ENCODE measurements around the gene RNF150.
"Not testable (repeated sequence)": the region's sequence is repeated elsewhere in the genome, so short reads cannot be mapped to it uniquely, and the experiment has no call there.

RNF150 gene

GRCh38 chr4:141074098-141074878 is 59.0 kb downstream of the RNF150 start:
- DNase-seq: no peak

GRCh38 chr4:141066690-141067089 is 66.6 kb downstream of the RNF150 start:
- DNase-seq: no peak

- no peak for DNase-seq
Measured at GRCh38 chr4:141065872-141066271, 67.4 kb downstream of the RNF150 start.

GRCh38 chr4:141062651-141063050 is 70.6 kb downstream of the RNF150 start:
- no peak for DNase-seq

- DNase-seq: no peak
Measured at GRCh38 chr4:141058591-141059512, 74.4 kb downstream of the RNF150 start.

- DNase-seq: no peak
Measured at GRCh38 chr4:141057582-141057981, 75.7 kb downstream of the RNF150 start.

- DNase-seq: no peak
Measured at GRCh38 chr4:141056473-141056872, 76.8 kb downstream of the RNF150 start.

- DNase-seq: no peak
Measured at GRCh38 chr4:141054446-141054845, 78.8 kb downstream of the RNF150 start.

GRCh38 chr4:141050999-141051398 is 82.3 kb downstream of the RNF150 start:
- DNase-seq: not testable (repeated sequence)

- DNase-seq: no peak
Measured at GRCh38 chr4:141047228-141047884, 85.9 kb downstream of the RNF150 start.

GRCh38 chr4:141046255-141046654 is 87.0 kb downstream of the RNF150 start:
- no peak for DNase-seq

GRCh38 chr4:141045848-141046247 is 87.4 kb downstream of the RNF150 start:
- no peak for DNase-seq

- no peak for DNase-seq
Measured at GRCh38 chr4:141041021-141041476, 92.2 kb downstream of the RNF150 start.

GRCh38 chr4:141039156-141039555 is 94.1 kb downstream of the RNF150 start:
- no peak for DNase-seq

- no peak for DNase-seq
Measured at GRCh38 chr4:141038428-141038827, 94.8 kb downstream of the RNF150 start.

- no peak for DNase-seq
Measured at GRCh38 chr4:141037446-141037845, 95.8 kb downstream of the RNF150 start.

GRCh38 chr4:141036786-141037185 is 96.5 kb downstream of the RNF150 start:
- no peak for DNase-seq

- no peak for DNase-seq
Measured at GRCh38 chr4:141035920-141036319, 97.3 kb downstream of the RNF150 start.

- DNase-seq: peak; percentile 71
Measured at GRCh38 chr4:141028024-141028529, 105.2 kb downstream of the RNF150 start.

GRCh38 chr4:141027421-141027820 is 105.8 kb downstream of the RNF150 start:
- DNase-seq: peak; percentile 69

GRCh38 chr4:141026900-141027299 is 106.4 kb downstream of the RNF150 start:
- DNase-seq: no peak

GRCh38 chr4:141023051-141023450 is 110.2 kb downstream of the RNF150 start:
- DNase-seq: no peak

- no peak for DNase-seq
Measured at GRCh38 chr4:141022111-141022695, 111.1 kb downstream of the RNF150 start.
